ENCODE results near the gene RHBDF1. TPM values are rescaled to one million over a fixed set of nuclear protein-coding genes. Genes with fewer than 3 reads are reported as not detected.

RHBDF1 gene
- total RNA-seq, 1 donor from 2014 or later: 20.0 TPM

DNA sequence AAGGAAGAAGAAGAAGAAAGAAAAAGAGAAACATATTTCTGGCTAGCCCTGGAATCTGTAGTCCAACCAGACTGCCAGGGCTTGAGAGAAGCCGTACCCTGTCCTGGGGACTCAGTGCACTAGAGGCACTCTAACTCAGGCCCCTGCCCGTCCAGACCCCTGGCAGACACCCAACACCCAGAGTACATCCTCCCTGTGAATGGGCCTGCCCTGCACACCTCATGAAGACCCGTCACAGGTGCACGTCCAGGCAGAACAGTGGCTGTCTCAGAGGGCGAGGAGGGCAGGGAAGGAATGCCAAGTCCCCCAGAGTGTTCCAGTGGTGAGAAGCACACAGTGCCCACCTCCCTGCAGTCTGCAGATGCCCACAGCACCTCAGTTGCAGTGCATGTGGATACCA, 28.6 kb upstream of the RHBDF1 start:
- intact Hi-C loops (cut with micrococcal nuclease): no loop called here
- no peak for DNase-seq
- no peak for ATAC-seq

DNA sequence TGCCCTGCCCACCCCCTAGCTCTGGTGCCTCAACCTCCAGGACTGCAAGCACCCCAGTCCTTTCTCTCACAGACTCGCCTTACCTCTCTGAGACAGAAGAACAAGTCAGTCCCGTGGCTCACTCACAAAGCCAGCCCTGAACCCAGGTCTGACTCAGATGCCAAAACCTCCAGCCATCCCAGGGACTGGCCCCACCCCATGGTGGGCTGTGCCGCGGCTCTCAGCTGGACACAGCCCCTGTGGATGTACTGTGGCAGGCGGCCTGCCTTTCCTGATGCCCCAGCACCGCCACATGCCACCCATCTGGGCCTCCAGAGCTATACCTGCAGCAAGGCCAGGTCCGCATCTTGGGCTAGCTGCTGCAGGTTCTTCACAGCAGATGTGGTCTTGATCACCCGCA, 25.4 kb upstream of the RHBDF1 start:
- ATAC-seq (no peak), DNase-seq (no peak)
- intact Hi-C loops (cut with micrococcal nuclease): no loop called here

DNA sequence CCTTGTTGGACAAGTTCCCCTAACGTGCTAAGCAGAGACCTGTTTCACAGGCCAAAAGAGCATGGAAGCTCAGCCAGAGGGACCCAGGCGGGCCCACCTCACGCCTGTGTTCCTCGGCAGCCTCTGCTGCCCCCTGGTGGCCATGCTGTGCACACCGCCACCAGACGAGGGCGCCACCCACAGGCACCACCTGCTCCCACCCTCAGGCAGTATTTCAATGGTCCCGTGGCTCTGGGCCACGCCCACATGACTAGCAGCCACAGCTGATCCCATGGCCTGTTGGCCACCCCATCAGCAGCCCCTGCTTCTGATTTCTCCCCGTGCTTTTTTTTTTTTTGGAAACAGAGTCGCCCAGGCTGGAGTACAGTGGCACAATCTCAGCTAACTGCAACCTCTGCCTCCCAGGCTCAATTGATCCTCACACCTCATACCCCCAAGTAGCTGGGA, 24.5 kb upstream of the RHBDF1 start:
- DNase-seq (peak; percentile 94), ATAC-seq (peak; percentile 84)
- intact Hi-C loops (cut with micrococcal nuclease): no loop called here

DNA sequence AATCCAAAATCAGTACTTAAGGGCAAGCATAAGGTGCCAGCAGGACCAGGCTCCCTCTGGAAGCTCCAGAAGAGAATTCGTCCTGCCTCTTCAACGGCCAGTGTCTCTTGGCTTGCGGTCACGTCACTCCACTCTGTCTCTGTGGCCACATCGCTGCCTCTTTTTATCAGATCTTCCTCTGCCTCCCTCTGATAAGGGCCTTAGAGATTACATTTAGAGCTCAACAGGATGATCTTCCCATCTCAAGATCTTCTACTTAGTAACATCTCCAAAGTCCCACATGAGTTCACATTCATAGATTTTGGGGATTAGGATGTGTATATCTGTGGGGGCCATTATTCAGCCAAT, 22.5 kb upstream of the RHBDF1 start:
- intact Hi-C loops (cut with micrococcal nuclease): no loop called here
- no peak for DNase-seq
- no peak for ATAC-seq

DNA sequence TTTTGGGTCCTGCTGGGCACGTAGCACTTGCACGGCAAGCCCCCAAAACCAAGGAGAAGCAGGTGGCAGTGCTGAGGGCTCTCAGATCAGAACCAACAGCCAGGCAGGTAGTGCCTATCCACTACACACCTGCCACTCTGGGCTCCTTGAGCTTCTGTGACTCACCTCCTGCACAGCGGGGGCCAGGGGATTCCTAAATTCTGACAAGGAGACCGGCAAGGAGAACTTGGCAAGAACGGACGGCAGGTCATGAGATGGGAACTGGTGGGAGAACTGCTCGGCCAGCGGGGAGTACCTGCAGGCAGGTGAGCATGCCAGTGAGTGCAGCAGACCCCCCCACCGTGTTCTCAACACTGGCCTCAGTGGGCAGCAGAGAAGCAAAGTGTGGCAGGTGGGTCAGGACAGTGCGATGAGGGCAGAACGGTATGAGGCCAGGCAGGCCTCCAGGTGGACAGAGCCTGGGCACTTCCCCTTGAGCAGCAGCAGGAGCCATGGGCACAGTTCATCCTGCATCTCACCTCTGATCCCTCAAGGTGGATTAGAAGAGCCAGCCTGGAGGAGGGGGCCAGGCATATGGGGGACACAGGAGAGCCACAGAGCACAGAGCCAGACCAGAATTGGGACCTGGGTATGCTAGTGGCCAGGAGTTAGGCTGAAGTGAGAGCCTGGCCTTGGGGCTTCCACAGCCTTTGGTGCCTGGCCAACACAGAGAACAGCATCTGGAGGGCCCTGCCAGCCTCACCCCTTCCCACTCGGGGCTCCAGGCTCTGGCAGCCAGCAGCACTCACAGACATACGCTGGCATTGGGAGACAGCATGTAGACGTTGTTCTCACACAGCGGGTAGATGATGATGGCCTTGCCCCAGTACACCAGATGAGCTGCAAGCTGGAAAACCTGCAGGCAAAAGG, 20.3 kb upstream of the RHBDF1 start:
- intact Hi-C loops (cut with micrococcal nuclease): no loop called here
- DNase-seq (no peak), ATAC-seq (no peak)

DNA sequence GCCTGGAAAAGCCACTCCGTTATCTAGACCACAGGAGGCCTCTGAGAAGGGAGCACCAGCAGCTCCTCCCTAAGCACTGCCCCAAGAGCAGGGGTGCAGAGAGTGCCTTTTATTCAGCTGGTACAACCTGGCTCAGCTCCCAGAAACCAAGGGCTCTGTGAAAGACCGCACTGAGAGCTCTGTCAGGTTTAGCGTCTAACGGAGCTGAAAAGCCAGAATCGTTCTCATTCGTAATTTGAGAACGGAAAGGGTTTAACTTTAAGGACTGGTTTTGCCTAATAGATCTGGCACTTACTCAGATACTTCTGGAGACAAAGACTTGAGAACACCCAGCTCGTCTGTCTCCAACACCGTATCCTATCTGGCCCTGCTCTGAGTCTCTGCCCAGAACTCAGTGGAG, 19.1 kb upstream of the RHBDF1 start:
- DNase-seq (peak; percentile 63), ATAC-seq (peak; percentile 84)
- intact Hi-C loops (cut with micrococcal nuclease): no loop called here

DNA sequence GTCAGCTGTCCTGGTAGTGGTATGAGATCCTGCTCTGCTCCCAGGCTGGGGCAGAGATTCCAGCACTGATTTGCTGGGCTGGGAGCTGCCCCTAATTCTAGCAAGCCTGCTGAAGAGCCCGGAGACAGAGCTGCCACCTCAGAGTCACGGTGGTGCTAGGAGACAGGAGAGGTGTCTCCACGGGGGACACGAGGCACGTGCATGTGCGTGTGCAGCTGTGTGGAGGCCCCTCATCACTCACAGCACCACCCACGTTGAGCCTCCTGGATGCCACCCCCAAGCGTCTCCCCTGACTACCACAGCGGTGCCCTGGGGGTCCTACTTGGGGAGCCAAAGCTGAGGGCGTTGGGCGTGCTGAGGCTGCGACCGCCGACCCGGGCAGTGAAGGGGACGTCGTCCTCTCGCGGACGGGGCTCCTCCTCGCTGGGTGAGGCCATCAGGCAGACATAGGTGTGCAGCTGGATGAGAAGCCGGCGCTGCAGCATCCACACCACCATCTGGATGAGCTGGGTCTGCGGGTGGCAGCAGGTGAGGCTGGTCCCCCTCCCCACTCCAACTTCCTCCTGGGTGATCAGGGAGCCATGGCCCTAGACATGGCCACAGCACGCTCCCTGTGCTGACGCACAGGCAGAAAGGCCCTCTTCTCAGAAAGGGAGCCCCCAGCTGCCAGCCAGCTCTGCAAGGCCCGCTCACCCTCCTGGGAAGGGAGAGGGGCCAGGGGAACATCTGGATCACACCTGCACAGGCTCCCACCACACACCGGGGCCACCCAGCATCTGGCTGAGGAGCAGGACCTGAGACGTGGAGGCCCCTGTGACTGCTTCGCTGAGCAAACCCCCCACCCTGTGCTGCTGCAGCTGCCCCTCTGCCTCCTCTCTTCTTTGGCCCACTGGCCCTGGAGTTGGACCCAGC, 17.2 kb upstream of the RHBDF1 start:
- ATAC-seq: no peak
- intact Hi-C loops (cut with micrococcal nuclease): no loop called here
- DNase-seq: peak; percentile 36

DNA sequence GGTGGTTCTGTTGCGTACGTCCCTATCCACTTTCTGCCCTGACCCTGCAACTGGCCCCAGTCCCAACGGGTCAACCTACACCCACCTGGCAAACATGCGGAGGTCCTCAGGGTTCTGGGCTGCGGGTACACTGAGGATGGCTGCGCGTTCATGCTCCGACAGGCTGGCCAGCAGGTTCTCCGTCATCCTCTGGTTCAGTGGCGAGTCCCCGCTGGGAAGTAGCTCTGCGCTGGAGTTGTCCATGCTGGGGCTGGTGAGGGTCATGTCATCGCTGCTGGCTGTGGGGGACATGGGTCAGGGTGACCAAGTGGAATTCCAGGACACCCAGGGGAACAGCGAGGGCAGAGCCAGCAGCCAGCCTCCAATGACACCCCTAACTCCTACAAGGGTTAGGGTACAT, 16.2 kb upstream of the RHBDF1 start:
- ATAC-seq (no peak), DNase-seq (no peak)
- intact Hi-C loops (cut with micrococcal nuclease): no loop called here

DNA sequence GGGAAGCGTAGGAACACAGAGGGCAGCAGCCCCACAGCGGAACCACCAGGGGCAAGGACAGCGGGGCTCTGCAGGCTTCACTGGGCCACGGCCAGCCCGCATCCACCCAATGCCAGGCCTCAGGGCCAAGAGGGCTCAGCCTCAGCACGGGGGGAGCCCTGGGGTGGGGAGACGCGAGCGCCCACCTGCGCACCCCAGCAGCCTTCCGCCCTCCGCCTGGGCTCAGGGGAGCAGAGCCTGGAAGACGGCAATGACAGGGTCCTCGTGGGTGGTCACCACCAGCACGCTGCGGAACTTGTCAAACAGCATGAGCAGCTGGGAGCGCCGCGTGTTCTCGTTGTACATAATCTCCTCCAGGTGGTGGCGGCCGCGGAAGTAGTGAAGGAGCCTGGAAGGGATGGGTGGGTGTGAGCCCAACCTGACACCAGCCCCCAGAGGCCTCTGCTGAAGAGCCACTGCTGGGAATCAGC, 14.1 kb upstream of the RHBDF1 start:
- DNase-seq: peak; percentile 33
- intact Hi-C loops (cut with micrococcal nuclease): no loop called here
- ATAC-seq: no peak

DNA sequence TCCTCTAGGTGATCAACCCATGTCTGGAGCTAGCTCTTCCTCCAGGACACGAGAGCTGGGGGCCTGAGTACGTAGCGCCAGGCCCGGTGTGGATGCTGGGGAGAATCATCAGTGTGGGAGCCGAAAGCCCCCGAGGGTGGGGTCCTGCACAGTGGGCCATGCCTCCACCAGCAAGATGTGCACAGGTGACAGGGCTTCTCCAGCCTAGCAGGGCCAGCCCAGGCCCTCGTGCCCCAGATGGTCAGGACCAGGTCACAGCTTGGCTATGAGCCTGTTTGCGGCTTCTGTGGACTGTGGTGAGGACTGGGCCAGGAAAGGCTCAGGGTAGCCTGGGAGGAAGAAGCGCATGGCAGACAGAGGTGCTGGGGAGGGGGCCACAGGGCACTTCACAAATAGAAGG, 13.4 kb upstream of the RHBDF1 start:
- DNase-seq: no peak
- ATAC-seq: no peak
- intact Hi-C loops (cut with micrococcal nuclease): no loop called here

DNA sequence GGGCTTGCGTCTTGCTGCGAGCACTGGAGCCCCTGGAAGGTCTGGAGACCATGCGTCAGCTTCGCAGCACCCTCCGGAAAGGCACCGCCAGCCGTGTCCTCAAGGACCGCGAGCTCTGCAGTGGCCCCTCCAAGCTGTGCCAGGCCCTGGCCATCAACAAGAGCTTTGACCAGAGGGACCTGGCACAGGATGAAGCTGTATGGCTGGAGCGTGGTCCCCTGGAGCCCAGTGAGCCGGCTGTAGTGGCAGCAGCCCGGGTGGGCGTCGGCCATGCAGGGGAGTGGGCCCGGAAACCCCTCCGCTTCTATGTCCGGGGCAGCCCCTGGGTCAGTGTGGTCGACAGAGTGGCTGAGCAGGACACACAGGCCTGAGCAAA, 13.0 kb upstream of the RHBDF1 start:
- DNase-seq (peak; percentile 24), ATAC-seq (no peak)
- intact Hi-C loops (cut with micrococcal nuclease): no loop called here

DNA sequence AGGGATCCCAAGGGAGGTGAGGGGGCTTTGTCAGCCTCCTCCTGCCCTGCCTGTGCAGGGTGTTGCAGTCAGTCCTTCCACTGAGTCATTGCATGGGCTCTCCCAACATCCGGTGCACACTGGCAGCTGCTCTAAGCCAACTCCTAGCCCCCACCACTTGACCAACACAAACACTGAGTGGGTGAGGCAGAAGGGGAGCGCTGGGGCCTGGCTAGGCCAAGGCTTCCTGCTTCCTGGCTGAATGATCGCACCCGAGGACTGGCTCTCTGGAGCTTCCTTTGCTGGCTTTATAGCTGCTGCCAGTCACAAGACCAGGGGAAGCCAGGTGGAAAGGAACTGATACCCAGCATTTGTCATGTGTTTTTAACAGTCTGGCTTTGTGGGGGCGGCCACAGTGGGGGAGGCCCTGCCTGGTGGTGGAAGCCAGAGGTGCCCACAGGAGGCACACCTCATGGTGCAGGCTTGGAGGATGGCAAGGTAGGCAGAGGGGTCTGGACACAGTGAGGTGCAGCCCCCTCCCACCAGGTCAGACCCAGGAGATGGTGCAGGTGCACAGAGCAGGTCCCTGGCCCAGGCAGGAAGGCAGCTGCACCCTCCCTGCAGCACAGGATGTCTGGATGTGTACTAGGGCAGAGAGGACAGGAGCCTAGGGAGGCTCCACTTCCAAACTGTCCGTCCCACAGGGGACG, 12.4 kb upstream of the RHBDF1 start:
- intact Hi-C loops (cut with micrococcal nuclease): no loop called here
- DNase-seq (peak; percentile 69), ATAC-seq (peak; percentile 77)

DNA sequence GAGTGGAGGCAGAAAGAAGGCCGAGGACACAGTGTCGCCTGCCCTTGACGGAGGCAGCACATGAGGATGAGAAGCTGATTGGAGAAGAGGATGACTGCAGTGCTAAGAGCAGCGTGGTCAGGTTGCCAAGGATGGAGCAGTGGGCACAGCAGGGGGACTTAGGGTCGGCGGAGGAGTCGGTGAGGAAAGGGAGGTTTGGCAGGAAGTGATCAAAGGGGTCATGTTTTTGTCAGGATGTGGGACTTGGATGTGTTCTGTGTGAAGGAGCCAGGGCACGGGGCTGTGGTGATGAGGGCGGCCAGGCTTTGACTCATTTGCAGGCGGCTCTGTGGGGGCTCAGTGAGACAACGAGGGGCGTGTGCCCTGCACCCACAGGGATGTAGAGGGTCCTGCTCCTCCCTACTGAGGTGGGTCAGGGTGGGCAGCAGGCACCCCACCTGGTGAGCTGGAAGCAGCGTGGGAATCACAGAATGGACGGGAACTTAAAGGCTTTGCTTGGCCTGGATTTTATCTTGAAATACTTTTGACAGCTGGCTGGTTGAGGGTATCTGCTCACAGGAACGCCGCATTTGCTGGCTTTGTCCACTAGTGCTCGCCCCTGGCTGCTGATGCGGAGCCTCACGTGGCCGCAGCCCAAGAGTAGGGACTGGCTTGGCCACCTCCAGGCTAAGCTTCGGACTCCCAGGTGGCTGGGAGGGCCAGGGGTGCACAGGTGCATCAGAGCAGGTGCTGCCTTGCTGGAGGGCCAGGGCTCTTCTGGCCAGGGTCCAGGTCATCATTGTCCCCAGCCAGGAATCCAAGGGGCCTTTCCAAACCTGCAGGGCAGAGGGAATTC, 11.6 kb upstream of the RHBDF1 start:
- ATAC-seq: peak; percentile 36
- no peak for DNase-seq
- intact Hi-C loops (cut with micrococcal nuclease): no loop called here

DNA sequence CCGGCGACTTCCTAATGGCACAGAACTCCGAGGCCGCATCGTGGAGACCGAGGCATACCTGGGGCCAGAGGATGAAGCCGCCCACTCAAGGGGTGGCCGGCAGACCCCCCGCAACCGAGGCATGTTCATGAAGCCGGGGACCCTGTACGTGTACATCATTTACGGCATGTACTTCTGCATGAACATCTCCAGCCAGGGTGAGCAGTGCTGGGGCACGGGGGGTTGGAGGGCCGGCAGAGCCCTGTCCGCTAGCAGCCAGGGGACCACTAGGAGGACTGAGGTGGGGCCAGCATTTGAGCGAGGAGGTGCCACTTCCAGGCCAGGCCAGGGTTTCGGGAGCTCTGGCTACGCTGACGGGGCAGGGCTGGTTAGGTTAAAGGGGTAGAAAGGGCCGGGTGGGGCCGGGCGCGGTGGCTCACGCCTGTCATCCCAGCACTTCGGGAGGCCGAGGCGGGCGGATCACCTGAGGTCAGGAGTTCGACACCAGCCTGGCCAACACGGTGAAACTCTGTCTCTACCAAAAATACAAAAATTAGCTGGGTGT, 10.7 kb upstream of the RHBDF1 start:
- intact Hi-C loops (cut with micrococcal nuclease): no loop called here
- DNase-seq (no peak), ATAC-seq (no peak)

DNA sequence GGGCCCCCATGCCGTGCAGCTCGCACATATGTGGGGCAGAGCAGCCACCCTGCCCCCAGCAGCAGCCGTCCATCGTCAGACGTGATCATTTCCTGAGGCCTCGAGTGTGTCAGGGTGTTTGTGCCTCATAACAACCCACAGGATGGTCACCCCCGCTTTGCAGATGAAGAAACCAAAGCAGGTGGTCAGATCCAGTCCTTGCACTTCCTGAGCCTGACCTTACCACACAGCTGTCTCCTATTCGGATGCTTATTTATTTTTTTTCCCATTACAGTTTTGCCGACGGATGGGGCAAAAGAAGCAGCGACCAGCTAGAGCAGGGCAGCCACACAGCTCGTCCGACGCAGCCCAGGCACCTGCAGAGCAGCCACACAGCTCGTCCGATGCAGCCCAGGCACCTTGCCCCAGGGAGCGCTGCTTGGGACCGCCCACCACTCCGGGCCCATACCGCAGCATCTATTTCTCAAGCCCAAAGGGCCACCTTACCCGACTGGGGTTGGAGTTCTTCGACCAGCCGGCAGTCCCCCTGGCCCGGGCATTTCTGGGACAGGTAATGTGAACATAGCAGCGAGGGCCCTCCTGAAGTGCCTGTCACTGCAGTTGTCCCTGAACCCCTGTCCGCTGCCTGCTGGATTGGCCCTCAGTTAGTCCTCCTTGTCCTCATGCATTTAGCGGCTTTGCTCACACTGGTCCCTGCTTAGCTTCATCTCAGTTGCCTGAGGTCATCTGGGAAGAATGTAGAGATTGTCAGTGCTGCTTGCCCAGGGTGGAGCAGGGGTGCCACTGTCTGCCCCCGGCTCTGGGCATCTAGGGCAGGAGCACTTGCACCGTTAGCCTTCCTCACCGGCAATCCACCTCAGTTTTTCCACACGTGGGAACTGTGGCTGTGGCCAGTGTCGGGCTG, 7.0 kb upstream of the RHBDF1 start:
- ATAC-seq: no peak
- intact Hi-C loops (cut with micrococcal nuclease): no loop called here
- DNase-seq: no peak

DNA sequence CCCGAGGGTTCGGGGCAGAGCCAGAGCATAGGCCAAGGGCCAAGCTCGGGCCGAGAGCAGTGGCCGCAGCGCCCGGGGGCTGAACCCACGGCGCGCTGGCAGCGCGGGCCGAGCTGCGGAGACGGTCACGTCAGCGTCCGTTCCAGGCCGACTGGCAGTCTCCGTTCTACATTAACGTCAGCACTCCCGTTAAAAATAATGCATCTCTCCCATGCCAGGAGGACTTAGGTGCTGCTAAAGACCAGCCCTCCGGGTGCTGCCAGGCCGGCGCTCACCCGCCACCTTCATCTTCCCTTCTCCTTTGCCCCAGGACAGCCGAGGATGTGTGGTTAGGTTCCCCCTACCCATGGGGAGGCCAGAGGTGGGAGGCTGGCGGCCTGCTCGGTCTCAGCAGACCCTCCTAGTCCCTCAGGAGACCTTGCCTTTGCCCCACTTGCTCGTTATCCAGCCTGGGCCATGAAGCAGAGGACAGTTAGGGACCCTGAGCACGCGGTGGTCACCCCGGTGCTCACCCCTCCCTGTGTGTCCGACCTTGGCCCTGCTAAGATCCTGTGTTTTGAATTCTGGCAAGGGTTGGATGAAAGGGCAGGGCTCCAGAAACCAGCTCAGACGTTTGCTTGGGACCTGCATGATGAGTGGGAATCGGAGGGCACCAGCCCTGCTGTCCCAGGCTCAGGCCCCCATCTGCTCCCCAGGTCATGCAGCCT, 6.2 kb upstream of the RHBDF1 start:
- ATAC-seq (peak; percentile 4), DNase-seq (peak; percentile 76)
- intact Hi-C loops (cut with micrococcal nuclease): no loop called here
